Peyer's patch (tissue), 4 donors: ENCODE data around the gene CSF2RB. TPM values are rescaled to one million over a fixed set of nuclear protein-coding genes. Genes with fewer than 3 reads are reported as not detected.

ENCODE experiments used
- DNase-seq, 3 donors: peaks; one replicate each; pipeline ENCODE4 v3.0.0-alpha.2; 2017 to 2019
- H3K27ac ChIP-seq, 4 donors: fragments of 200-600 bp; sonication (generic); one replicate each; pipeline ENCODE4 v1.5.1; 2016 to 2019
- H3K27me3 ChIP-seq, 2 donors: fragments of 200-600 bp; sonication (generic); one replicate each; pipeline ENCODE4 v1.5.1; 2019
- H3K36me3 ChIP-seq, 3 donors: fragments of 200-600 bp; sonication (generic); one replicate each; pipeline ENCODE4 v1.5.1; 2016 to 2019
- H3K4me1 ChIP-seq, 4 donors: fragments of 200-600 bp; sonication (generic); one replicate each; pipeline ENCODE4 v1.5.1; 2016 to 2019
- H3K4me3 ChIP-seq, 4 donors: fragments of 200-600 bp; sonication (generic); 1 replicate in 3 of 4; 2 replicates in 1 of 4; pipeline ENCODE4 v1.5.1; 2016 to 2019; ENCODE audit warnings: mild to moderate bottlenecking in 1 of 4
- H3K9me3 ChIP-seq, 4 donors: fragments of 200-600 bp; sonication (generic); one replicate each; pipeline ENCODE4 v1.5.1; 2016 to 2019; ENCODE audit warnings: mild to moderate bottlenecking in 1 of 4
- CTCF ChIP-seq, 6 experiments: fragments of 450-650 bp in 4 of 6; fragments of 200-600 bp in 2 of 6; sonication (generic) in 1 of 6; IDR thresholded peaks; one replicate each; pipeline ENCODE4 v1.5.1; 2017 to 2019; ENCODE audit warnings: antibody characterized with exemption in 6 of 6, mild to moderate bottlenecking in 3 of 6, moderate library complexity in 1 of 6
- POLR2A ChIP-seq, 2 donors: fragments of 450-650 bp; IDR thresholded peaks; one replicate each; pipeline ENCODE4 v1.5.1; 2017; ENCODE audit warnings: antibody characterized with exemption in 2 of 2, mild to moderate bottlenecking in 2 of 2, moderate library complexity in 2 of 2
- total RNA-seq, 4 donors: library from RNA; depleted of rRNA; stranded (reverse); fragments of >200 nt; gene quantifications; one replicate each; pipeline ENCODE4 v1.1.0, GENCODE V29; 2016

CSF2RB gene
- total RNA-seq, 4 donors from 2014 or later = 0.88 to 24.8 (median 4.3) TPM

- Histone ChIP-seq H3K27me3 (no peaks in the 10 kb centered on the region), H3K36me3 (no peaks in the 10 kb centered on the region), H3K4me1 (no peaks in the 10 kb centered on the region), H3K9me3 (peaks cover 0 to 9% (median 0%) of the 10 kb centered on the region in 4 donors), H3K27ac (no peak overlapping the region), H3K4me3 (no peak overlapping the region)
- no peak for TF ChIP-seq POLR2A (IDR thresholded peaks at IDR 0.05)
- no peak for TF ChIP-seq CTCF (IDR thresholded peaks at IDR 0.05)
- no peak for DNase-seq
Measured at GRCh38 chr22:36881504-36882245, 31.8 kb upstream of the CSF2RB start.

GRCh38 chr22:36884349-36885158 is 28.9 kb upstream of the CSF2RB start:
- no peak overlapping the region for H3K4me3 ChIP-seq
- TF ChIP-seq POLR2A (IDR thresholded peaks at IDR 0.05) (no peak), CTCF (IDR thresholded peaks at IDR 0.05) (no peak)

GRCh38 chr22:36885474-36885873 is 28.0 kb upstream of the CSF2RB start:
- H3K27ac ChIP-seq = no peak overlapping the region
- peaks cover 0 to 9% (median 0%) of the 10 kb centered on the region in 4 donors for H3K9me3 ChIP-seq
- DNase-seq = no peak
- no peak overlapping the region for H3K4me3 ChIP-seq
- no peaks in the 10 kb centered on the region for H3K36me3 ChIP-seq
- no peaks in the 10 kb centered on the region for H3K27me3 ChIP-seq
- TF ChIP-seq CTCF (IDR thresholded peaks at IDR 0.05) (no peak), POLR2A (IDR thresholded peaks at IDR 0.05) (no peak)
- H3K4me1 ChIP-seq = no peaks in the 10 kb centered on the region

More at GRCh38 chr22:36884349-36885158, 28.9 kb upstream of the CSF2RB start:
- DNase-seq = no peak
- H3K9me3 ChIP-seq = peaks cover 0 to 9% (median 0%) of the 10 kb centered on the region in 4 donors
- no peaks in the 10 kb centered on the region for H3K27me3 ChIP-seq
- no peak overlapping the region for H3K27ac ChIP-seq
- H3K4me1 ChIP-seq = no peaks in the 10 kb centered on the region
- H3K36me3 ChIP-seq = no peaks in the 10 kb centered on the region

- TF ChIP-seq POLR2A (IDR thresholded peaks at IDR 0.05) = no peak
- no peak for TF ChIP-seq CTCF (IDR thresholded peaks at IDR 0.05)
- Histone ChIP-seq H3K27ac (no peak overlapping the region), H3K4me1 (no peaks in the 10 kb centered on the region), H3K4me3 (no peak overlapping the region), H3K27me3 (no peaks in the 10 kb centered on the region), H3K36me3 (no peaks in the 10 kb centered on the region), H3K9me3 (peaks cover 0 to 7% (median 0%) of the 10 kb centered on the region in 4 donors)
- no peak for DNase-seq
Measured at GRCh38 chr22:36886016-36886415, 27.4 kb upstream of the CSF2RB start.

- Histone ChIP-seq H3K27ac (no peak overlapping the region), H3K4me1 (no peaks in the 10 kb centered on the region), H3K9me3 (no peaks in the 10 kb centered on the region), H3K4me3 (no peak overlapping the region), H3K27me3 (no peaks in the 10 kb centered on the region), H3K36me3 (no peaks in the 10 kb centered on the region)
- DNase-seq = no peak
- TF ChIP-seq CTCF (IDR thresholded peaks at IDR 0.05) (no peak), POLR2A (IDR thresholded peaks at IDR 0.05) (no peak)
Measured at GRCh38 chr22:36887162-36887561, 26.3 kb upstream of the CSF2RB start.
